ENCODE data around the gene DDX24. TPM values are rescaled to one million over a fixed set of nuclear protein-coding genes. Genes with fewer than 3 reads are reported as not detected.

DDX24 gene
- total RNA-seq, 4 donors from 2014 or later: 107 to 134 (median 108) TPM

GRCh38 chr14:94042433-94043091 is 38.4 kb downstream of the DDX24 start:
- H3K36me3 ChIP-seq: peaks cover 42% of the 10 kb centered on the region
- no peak overlapping the region for H3K27ac ChIP-seq
- TF ChIP-seq POLR2AphosphoS5 (IDR thresholded peaks at IDR 0.05): no peak
- no peak for TF ChIP-seq CTCF (IDR thresholded peaks at IDR 0.05)
- TF ChIP-seq EP300 (IDR thresholded peaks at IDR 0.05): no peak
- TF ChIP-seq POLR2A (IDR thresholded peaks at IDR 0.05): no peak
- no peaks in the 10 kb centered on the region for H3K9me3 ChIP-seq
- DNase-seq (ENCODE audit: low spot score in 2 of 2): peak in 1 of 2 donors; percentile 51
- H3K4me1 ChIP-seq: peaks cover 6% of the 10 kb centered on the region
- no peak overlapping the region for H3K4me3 ChIP-seq
- H3K27me3 ChIP-seq: no peaks in the 10 kb centered on the region
- WGBS: 66% methylated on average over 6 of the region's 12 CpGs

- TF ChIP-seq CTCF (IDR thresholded peaks at IDR 0.05): no peak
- no peak for TF ChIP-seq EP300 (IDR thresholded peaks at IDR 0.05)
- TF ChIP-seq POLR2A (IDR thresholded peaks at IDR 0.05): no peak
- no peak for TF ChIP-seq POLR2AphosphoS5 (IDR thresholded peaks at IDR 0.05)
- peaks cover 34% of the 10 kb centered on the region for H3K36me3 ChIP-seq
- no peaks in the 10 kb centered on the region for H3K27me3 ChIP-seq
- peaks cover 6% of the 10 kb centered on the region for H3K4me1 ChIP-seq
- WGBS: 68% methylated on average over 16 of the region's 18 CpGs
- H3K4me3 ChIP-seq: no peak overlapping the region
- H3K27ac ChIP-seq: no peak overlapping the region
- H3K9me3 ChIP-seq: no peaks in the 10 kb centered on the region
- DNase-seq (ENCODE audit: low spot score in 2 of 2): no peak
Measured at GRCh38 chr14:94041551-94042346, 39.3 kb downstream of the DDX24 start.

GRCh38 chr14:94040796-94041195 is 40.2 kb downstream of the DDX24 start:
- DNase-seq (ENCODE audit: low spot score in 2 of 2): no peak
- Histone ChIP-seq H3K36me3 (peaks cover 25% of the 10 kb centered on the region), H3K4me1 (peaks cover 6% of the 10 kb centered on the region), H3K9me3 (no peaks in the 10 kb centered on the region), H3K27me3 (no peaks in the 10 kb centered on the region), H3K4me3 (no peak overlapping the region), H3K27ac (no peak overlapping the region)
- TF ChIP-seq POLR2AphosphoS5 (IDR thresholded peaks at IDR 0.05): no peak
- 90% methylated on average over 13 of the region's 13 CpGs for WGBS

GRCh38 chr14:94040247-94040646 is 40.8 kb downstream of the DDX24 start:
- DNase-seq (ENCODE audit: low spot score in 2 of 2): no peak
- Histone ChIP-seq H3K27ac (no peak overlapping the region), H3K9me3 (no peaks in the 10 kb centered on the region), H3K36me3 (peaks cover 20% of the 10 kb centered on the region), H3K4me3 (no peak overlapping the region), H3K4me1 (peaks cover 6% of the 10 kb centered on the region), H3K27me3 (no peaks in the 10 kb centered on the region)
- WGBS: 91% methylated on average over 5 of the region's 5 CpGs
- no peak for TF ChIP-seq POLR2AphosphoS5 (IDR thresholded peaks at IDR 0.05)
- TF ChIP-seq EP300 (IDR thresholded peaks at IDR 0.05): no peak
- no peak for TF ChIP-seq CTCF (IDR thresholded peaks at IDR 0.05)

GRCh38 chr14:94038921-94039629 is 41.9 kb downstream of the DDX24 start:
- Histone ChIP-seq H3K9me3 (no peaks in the 10 kb centered on the region), H3K27me3 (no peaks in the 10 kb centered on the region), H3K27ac (no peak overlapping the region), H3K36me3 (peaks cover 9% of the 10 kb centered on the region), H3K4me1 (peaks cover 6% of the 10 kb centered on the region), H3K4me3 (no peak overlapping the region)
- 87% methylated on average over 9 of the region's 11 CpGs for WGBS
- DNase-seq (ENCODE audit: low spot score in 2 of 2): no peak
- TF ChIP-seq CTCF (IDR thresholded peaks at IDR 0.05) (no peak), EP300 (IDR thresholded peaks at IDR 0.05) (no peak), POLR2AphosphoS5 (IDR thresholded peaks at IDR 0.05) (no peak), POLR2A (IDR thresholded peaks at IDR 0.05) (no peak)

Measured in suprapubic skin (tissue), 4 donors.